A549 treated with ZK216348 at 1 μM for 4 hours (cell line): ENCODE data around the gene TMEM250. TPM values are rescaled to one million over a fixed set of nuclear protein-coding genes. Genes with fewer than 3 reads are reported as not detected.

ENCODE experiments used
- total RNA-seq: library from RNA; stranded (reverse); fragments of 200-300 nt; extraction: Qiagen RNA extraction; gene quantifications from 5 replicates; pipeline ENCODE4 v1.2.3, GENCODE V29; 2022; ENCODE audit warnings: low read depth

TMEM250 gene, protein sequence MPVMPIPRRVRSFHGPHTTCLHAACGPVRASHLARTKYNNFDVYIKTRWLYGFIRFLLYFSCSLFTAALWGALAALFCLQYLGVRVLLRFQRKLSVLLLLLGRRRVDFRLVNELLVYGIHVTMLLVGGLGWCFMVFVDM
- total RNA-seq = 25.6 to 53.9 TPM (median 48.8 TPM) in 5 replicates

DNA sequence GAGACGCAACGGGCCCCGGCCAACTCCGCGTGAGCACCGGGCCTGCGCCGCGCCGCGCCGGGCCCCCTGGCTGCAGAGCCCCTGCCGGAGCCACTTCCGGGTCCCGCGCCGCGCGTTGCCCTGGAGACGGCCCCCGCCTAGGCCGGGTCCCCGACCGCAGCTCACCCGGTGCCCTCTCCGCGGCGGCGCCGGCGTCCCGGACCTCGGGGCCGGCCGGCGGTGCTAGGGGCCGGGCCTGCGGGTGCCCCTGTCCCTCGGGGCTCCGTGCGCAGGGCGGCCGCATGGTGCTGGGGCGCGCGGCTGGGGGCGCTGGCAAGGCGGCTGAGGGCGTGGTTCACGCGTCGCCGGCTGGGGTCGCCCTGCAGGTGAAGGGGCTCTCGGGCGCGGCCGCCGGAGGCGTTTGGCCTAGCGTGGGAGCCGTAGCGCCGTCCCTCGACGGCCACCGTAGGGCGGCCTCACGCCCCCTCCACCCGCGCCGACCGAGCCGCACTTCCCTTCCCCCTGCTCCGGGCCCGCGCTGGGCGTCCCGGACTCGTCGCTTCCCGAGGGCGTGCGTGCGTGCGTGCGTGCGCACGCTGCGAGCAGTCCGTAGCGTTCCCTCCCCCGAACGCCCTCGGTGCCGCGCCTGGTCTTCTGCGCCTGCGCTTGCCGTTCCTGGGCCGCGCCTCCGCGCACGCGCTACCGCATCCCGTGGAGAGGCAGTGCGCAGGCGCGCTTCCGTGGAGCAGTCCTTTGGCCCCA lies at the start of gene TMEM250:
Gene TMEM250, minus strand, starts transcription at position 556 of the 741 bp plus-strand sequence. CDS start 1,975 bp downstream, outside the sequence.

DNA sequence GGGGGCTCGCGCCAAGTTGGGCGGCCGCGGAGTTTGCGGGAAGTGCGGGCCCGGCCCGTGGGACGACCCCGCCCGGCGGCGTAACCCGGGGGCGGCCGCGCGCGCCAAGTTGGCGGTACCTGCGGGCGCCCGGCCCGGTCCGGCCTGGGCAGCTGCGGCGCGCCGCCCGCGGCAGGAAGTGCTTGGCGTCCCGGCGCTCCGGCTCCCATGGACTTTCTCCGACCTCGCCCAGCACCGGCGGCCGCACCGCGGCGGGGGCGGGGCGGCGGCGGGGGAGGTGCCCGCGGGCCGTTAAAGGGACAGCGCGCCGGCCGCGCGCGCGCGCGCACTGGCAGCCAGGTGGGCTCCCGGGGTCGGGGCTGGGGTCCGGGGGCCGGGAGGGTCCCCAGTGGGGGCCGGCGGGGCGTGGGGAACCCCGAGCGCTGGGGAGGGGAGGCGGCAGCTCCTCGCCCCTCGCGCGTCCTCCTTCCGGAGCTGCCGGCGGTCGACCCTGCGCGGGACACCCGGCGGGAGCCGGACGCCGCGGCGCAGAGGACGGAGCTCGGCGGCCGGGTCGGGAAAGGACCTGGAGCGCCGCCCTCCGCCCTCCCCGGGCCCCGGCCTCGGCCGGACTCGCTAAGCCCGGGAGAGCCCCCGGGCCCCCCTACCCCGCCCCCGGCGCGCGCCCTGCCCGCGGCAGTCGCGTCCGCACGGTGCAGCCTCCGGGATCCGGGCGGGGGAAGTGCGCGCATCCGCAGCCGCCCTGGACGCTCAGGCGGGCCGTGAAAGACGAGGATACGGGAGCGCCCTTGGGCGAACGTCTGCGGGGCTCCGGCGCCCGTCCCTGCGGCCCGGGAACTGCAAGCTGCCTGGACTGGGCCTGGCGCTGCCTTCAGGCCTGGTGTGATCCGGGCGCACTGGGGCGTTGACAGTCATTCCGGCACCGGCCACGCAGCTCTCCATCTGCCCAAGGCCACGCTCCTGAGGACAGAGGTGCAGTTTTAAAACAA lies 23.3 kb downstream of the TMEM250 start, which contains the start of gene NACC2:
Gene NACC2, minus strand, starts transcription at position 220 of the 989 bp plus-strand sequence. CDS start 44,768 bp downstream, outside the sequence.

Other genes starting within 250 kb of the TMEM250 start
- 19.4 to 22.4 TPM (median 19.7 TPM) in 5 replicates for gene CAMSAP1, start 211.3 kb downstream of the TMEM250 start, total RNA-seq
- 23.2 to 41.0 TPM (median 35.2 TPM) in 5 replicates for gene UBAC1, start 157.5 kb downstream of the TMEM250 start, total RNA-seq
- gene NACC2, start 23.6 kb downstream of the TMEM250 start, total RNA-seq = 19.5 to 39.4 TPM (median 34.6 TPM) in 5 replicates
- gene LHX3, start 86.3 kb upstream of the TMEM250 start, total RNA-seq = 0.09 to 0.14 TPM (median 0.12 TPM) in 4 of 5 replicates, not detected in the other
- 21.1 to 30.5 TPM (median 28.8 TPM) in 5 replicates for gene QSOX2, start 126.9 kb upstream of the TMEM250 start, total RNA-seq
- gene CCDC187, start 185.2 kb upstream of the TMEM250 start, total RNA-seq = 0.04 TPM in 1 of 5 replicates, not detected in the others
- 6.8 to 16.6 TPM (median 12.6 TPM) in 5 replicates for gene GPSM1, start 208.7 kb upstream of the TMEM250 start, total RNA-seq
- gene DNLZ, start 244.9 kb upstream of the TMEM250 start, total RNA-seq = 18.5 to 42.0 TPM (median 40.8 TPM) in 5 replicates